K562 (cell line): Measurements from ENCODE around the gene COA7. TPM values are rescaled to one million over a fixed set of nuclear protein-coding genes. Genes with fewer than 3 reads are reported as not detected.

Experiments used
- ATAC-seq: fragments of 200-7000 bp; cut with Tn5 transposase; 3 replicates; pipeline ENCODE4 v1.9.1; 2020; ENCODE audit warnings: moderate library complexity
- BruUV-seq: library from RNA; stranded (reverse); fragments of 400-500 nt; replicated peaks from 2 replicates; lab custom pipeline; 2021; lab: Mats Ljungman, UMichigan
- CTCF ChIA-PET: fragments of 300-600 bp; formaldehyde crosslinking; extraction: SDS; loops from one replicate; lab custom pipeline; 2021; ENCODE audit warnings: low intra/inter-chr PET ratio; lab: Yijun Ruan, JAX
- POLR2A ChIA-PET: fragments of 300-600, 350-650 bp; sonication (Branson Sonifier 250); formaldehyde crosslinking; extraction: SDS; loops from one replicate; lab custom pipeline; 2021; ENCODE audit warnings: antibody characterized with exemption, inconsistent platforms; lab: Yijun Ruan, JAX
- DNase-seq, 4 experiments: peaks; one replicate each; pipeline versions ENCODE4 v3.0.0 to v3.0.0-alpha.2; 2011 to 2018; ENCODE audit warnings: low spot score in 3 of 4, mixed read lengths in 3 of 4; ENCODE audit errors: extremely low read depth in 1 of 4
- FAIRE-seq: peaks from 2 replicates; lab custom pipeline; 2011; peaks lifted over from hg19 to GRCh38; lab: Jason Lieb, UNC
- H2AFZ ChIP-seq: 2 replicates; pipeline ENCODE4 v1.6.0; 2011; ENCODE audit warnings: low read depth, low read length, control low read depth, inconsistent platforms
- H3K27ac ChIP-seq: fragments of 200-600 bp; 3 replicates; pipeline ENCODE4 v1.8.0; 2011; ENCODE audit warnings: low read depth, mild to moderate bottlenecking, control low read depth, inconsistent platforms, low read length, moderate library complexity, mixed read lengths; ENCODE audit errors: extremely low read depth
- H3K27me3 ChIP-seq, 2 experiments: fragments of 300-600 bp in 1 of 2; 2 replicates in 1 of 2; 3 replicates in 1 of 2; pipeline versions ENCODE4 v1.6.0 to v1.8.0; 2011; ENCODE audit warnings: inconsistent platforms in 2 of 2, low read length in 2 of 2, mild to moderate bottlenecking in 1 of 2, mixed read lengths in 1 of 2, moderate library complexity in 1 of 2; ENCODE audit not compliant: control insufficient read depth in 2 of 2, insufficient read depth in 2 of 2
- H3K36me3 ChIP-seq: fragments of 300-600 bp; 3 replicates; pipeline ENCODE4 v1.8.0; 2011; ENCODE audit warnings: mild to moderate bottlenecking, low read length, inconsistent platforms; ENCODE audit not compliant: control insufficient read depth, insufficient read depth
- H3K4me1 ChIP-seq, 2 experiments: fragments of 200-600 bp in 1 of 2; replicated peaks in 1 of 2; 2 replicates in 1 of 2; 3 replicates in 1 of 2; pipeline versions ENCODE4 v1.5.1 to v1.8.0; 2011; ENCODE audit warnings: inconsistent platforms in 2 of 2, low read length in 2 of 2, mild to moderate bottlenecking in 1 of 2, mixed read lengths in 1 of 2, moderate library complexity in 1 of 2; ENCODE audit not compliant: control insufficient read depth in 2 of 2, insufficient read depth in 2 of 2
- H3K4me2 ChIP-seq: 2 replicates; pipeline ENCODE4 v1.6.1; 2011; ENCODE audit warnings: low read length, control low read depth, inconsistent platforms, mixed read lengths; ENCODE audit not compliant: insufficient read depth
- H3K4me3 ChIP-seq: fragments of 200-600 bp; sonication (generic), shearing (Covaris generic); 2 replicates; pipeline ENCODE4 v1.5.1; 2016; ENCODE audit warnings: control low read depth, inconsistent platforms
- H3K79me2 ChIP-seq: fragments of 200-600 bp; 3 replicates; pipeline ENCODE4 v1.8.0; 2011; ENCODE audit warnings: low read length, inconsistent platforms; ENCODE audit not compliant: control insufficient read depth, insufficient read depth
- H3K9ac ChIP-seq, 2 experiments: 2 replicates each; pipeline versions ENCODE4 v1.6.0 to v1.6.1; 2011; ENCODE audit warnings: low read depth in 2 of 2, low read length in 2 of 2, control low read depth in 1 of 2, inconsistent platforms in 1 of 2, mild to moderate bottlenecking in 1 of 2, mixed read lengths in 1 of 2; ENCODE audit not compliant: insufficient read depth in 1 of 2
- H3K9me1 ChIP-seq: one replicate; pipeline ENCODE4 v1.6.0; 2011; ENCODE audit warnings: inconsistent platforms, mild to moderate bottlenecking, low read length, moderate library complexity; ENCODE audit not compliant: control insufficient read depth, insufficient read depth
- H3K9me3 ChIP-seq: replicated peaks from 2 replicates; pipeline ENCODE4 v1.5.1; 2011; ENCODE audit warnings: low read depth, low read length, inconsistent platforms; ENCODE audit not compliant: control insufficient read depth, insufficient read depth
- H4K20me1 ChIP-seq: replicated peaks from 2 replicates; pipeline ENCODE4 v1.6.1; 2011; ENCODE audit warnings: low read length, inconsistent platforms, mixed read lengths; ENCODE audit not compliant: control insufficient read depth, insufficient read depth
- BHLHE40 ChIP-seq: IDR thresholded peaks from 2 replicates; pipeline ENCODE4 v1.6.1; 2011; ENCODE audit warnings: low read length, improper control_type of control experiment
- GABPB2 ChIP-seq: fragments of 250-450 bp; sonication (Bioruptor Pico); conservative IDR thresholded peaks from 2 replicates; pipeline ENCODE4 v1.5.1; 2021; ENCODE audit warnings: mild to moderate bottlenecking
- HMBOX1 ChIP-seq: sonication (generic); IDR thresholded peaks from 2 replicates; pipeline ENCODE4 v1.6.1; 2016
- NR3C1 ChIP-seq: sonication (generic); formaldehyde crosslinking; IDR thresholded peaks from 2 replicates; pipeline ENCODE4 v1.8.1; 2022; ENCODE audit warnings: missing genetic modification reagents
- ZNF449 ChIP-seq: fragments of 250-450 bp; sonication (Bioruptor Pico); IDR thresholded peaks from 2 replicates; pipeline ENCODE4 v1.8.0; 2022; ENCODE audit warnings: moderate library complexity, mild to moderate bottlenecking, inconsistent platforms
- WGBS: fragments of 100-300 bp; shearing (Covaris generic); methylation state at CpG from one replicate; pipeline ENCODE4 v1.1.6; 2016; ENCODE audit warnings: low coverage, mixed read lengths; ENCODE audit not compliant: insufficient coverage; ENCODE audit errors: missing lambda C conversion rate; 5-methylcytosine and 5-hydroxymethylcytosine counted together
- in situ Hi-C: fragments of 300-500 bp; cut with MboI; formaldehyde crosslinking; loops from 4 replicates; pipeline ENCODE4 v1.15.0; 2018; ENCODE audit warnings: inconsistent platforms, mixed read lengths
- intact Hi-C: fragments of 100-400 bp; cut with micrococcal nuclease; formaldehyde crosslinking; loops from 2 replicates; pipeline ENCODE4 v1.14.2; 2022
- polyA plus RNA-seq, 8 experiments: library from polyadenylated mRNA; depleted of rRNA in 4 of 8; stranded (reverse) in 5 of 8; unstranded in 3 of 8; fragments of >200 nt; fragmentation: Nextera tagmentation in 2 of 8; fragmentation: Illumina TruSeq in 1 of 8; extraction: Ambion mirVana in 2 of 8; extraction: Trizol in 1 of 8; gene quantifications; 2 replicates each; pipeline versions ENCODE4 v1.2.1 to v1.2.3, GENCODE V29; 2011 to 2014; ENCODE audit warnings: inconsistent platforms in 1 of 8, missing spikeins in 1 of 8
- total RNA-seq, 7 experiments: library from RNA; depleted of rRNA in 6 of 7; stranded (reverse); fragments of >200 nt in 6 of 7; fragmentation: Illumina TruSeq in 2 of 7; extraction: Trizol in 2 of 7; gene quantifications; 2 replicates each; pipeline versions ENCODE4 v1.2.1 to v1.2.3, GENCODE V29; 2011 to 2021; ENCODE audit warnings: low replicate concordance in 1 of 7
- TF ChIP-seq, protein P1 (sequence below): fragments of 250-450 bp; sonication (Bioruptor Pico); IDR thresholded peaks from 2 replicates; pipeline ENCODE4 v1.4.0; 2020; ENCODE audit warnings: mild to moderate bottlenecking, moderate library complexity

The COA7 gene
- total and polyA plus RNA-seq, 9 of the 15 experiments (the other 6 are each of a cell fraction or from before 2014, with no cell fraction given): 19.4 to 82.8 (median 51.0) TPM

GRCh38 chr1:52651904-52652303, 46.2 kb downstream of the COA7 start:
- intact Hi-C loops (no loop called here), in situ Hi-C loops (no loop called here)
- Histone ChIP-seq H3K9ac (no peak overlapping the region), H3K4me3 (no peak overlapping the region), H3K9me1 (no peaks in the 10 kb centered on the region), H2AFZ (peak overlapping the region; percentile 43), H3K4me2 (no peak overlapping the region), H3K27ac (no peak overlapping the region), H4K20me1 (no peaks in the 10 kb centered on the region), H3K4me1 (no peaks in the 10 kb centered on the region), H3K79me2 (no peaks in the 10 kb centered on the region), H3K27me3 (no peaks in the 10 kb centered on the region), H3K36me3 (no peaks in the 10 kb centered on the region), H3K9me3 (no peaks in the 10 kb centered on the region)
- DNase-seq (no peak), FAIRE-seq (no peak), ATAC-seq (no peak; the same call in 2 of the 3 replicates)
- no TSS peak for BruUV-seq
- POLR2A ChIA-PET: interaction anchor here (1.5 to 2.0 kb wide), 2 partner anchors 8 to 17 kb away, joined by 5 read pairs; no protein-coding TSS in a partner anchor
- no peak for TF ChIP-seq ZNF449 (CRISPR knock-in tag)
- no peak for TF ChIP-seq HMBOX1
- TF ChIP-seq NR3C1: no peak
- TF ChIP-seq, protein P1, sequence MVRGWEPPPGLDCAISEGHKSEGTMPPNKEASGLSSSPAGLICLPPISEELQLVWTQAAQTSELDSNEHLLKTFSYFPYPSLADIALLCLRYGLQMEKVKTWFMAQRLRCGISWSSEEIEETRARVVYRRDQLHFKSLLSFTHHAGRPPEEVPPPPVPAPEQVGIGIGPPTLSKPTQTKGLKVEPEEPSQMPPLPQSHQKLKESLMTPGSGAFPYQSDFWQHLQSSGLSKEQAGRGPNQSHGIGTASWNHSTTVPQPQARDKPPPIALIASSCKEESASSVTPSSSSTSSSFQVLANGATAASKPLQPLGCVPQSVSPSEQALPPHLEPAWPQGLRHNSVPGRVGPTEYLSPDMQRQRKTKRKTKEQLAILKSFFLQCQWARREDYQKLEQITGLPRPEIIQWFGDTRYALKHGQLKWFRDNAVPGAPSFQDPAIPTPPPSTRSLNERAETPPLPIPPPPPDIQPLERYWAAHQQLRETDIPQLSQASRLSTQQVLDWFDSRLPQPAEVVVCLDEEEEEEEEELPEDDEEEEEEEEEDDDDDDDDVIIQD (CRISPR knock-in tag): no peak
- TF ChIP-seq BHLHE40: 0 out of 2 replicates have a peak, but pooled peaks have one; percentile 10
- no peak for TF ChIP-seq GABPB2 (CRISPR knock-in tag)
- CTCF ChIA-PET: no interaction called here
- WGBS: 17% methylated on average over 1 of the region's 1 CpG
